Activated CD8-positive, alpha-beta memory T cell treated with anti-CD3 and anti-CD28 coated beads, Interleukin-2, amount 50 U/mL, for 24 hours (primary cell): ENCODE results near the gene ARIH1.
"Not testable (repeated sequence)": the region's sequence is repeated elsewhere in the genome, so short reads cannot be mapped to it uniquely, and the experiment has no call there.

ENCODE experiments used
- DNase-seq: peaks from one replicate; pipeline ENCODE4 v3.0.0-alpha.2; 2020; ENCODE audit errors: extremely low read depth

The ARIH1 gene

DNA sequence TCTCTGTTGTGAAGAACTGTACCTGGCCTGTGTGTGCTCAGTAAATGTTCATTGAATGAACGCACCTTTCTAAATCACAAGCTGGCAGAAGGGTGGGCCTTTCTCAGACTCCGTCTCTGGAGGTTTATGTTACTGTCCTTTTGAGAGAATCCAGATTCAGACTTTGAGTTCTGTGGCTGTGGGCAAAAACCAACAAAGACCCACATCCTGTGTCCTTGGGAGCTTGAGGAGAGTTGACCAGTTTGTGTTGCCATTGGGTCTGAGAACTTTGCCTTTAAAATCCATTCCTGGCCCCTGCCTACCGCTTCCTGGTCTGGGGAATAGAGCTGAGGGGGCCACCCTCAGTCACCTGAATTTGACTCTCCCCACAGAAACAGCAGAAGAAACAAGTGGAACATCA is 134.0 kb downstream of the ARIH1 start:
- not testable (repeated sequence) for DNase-seq

DNA sequence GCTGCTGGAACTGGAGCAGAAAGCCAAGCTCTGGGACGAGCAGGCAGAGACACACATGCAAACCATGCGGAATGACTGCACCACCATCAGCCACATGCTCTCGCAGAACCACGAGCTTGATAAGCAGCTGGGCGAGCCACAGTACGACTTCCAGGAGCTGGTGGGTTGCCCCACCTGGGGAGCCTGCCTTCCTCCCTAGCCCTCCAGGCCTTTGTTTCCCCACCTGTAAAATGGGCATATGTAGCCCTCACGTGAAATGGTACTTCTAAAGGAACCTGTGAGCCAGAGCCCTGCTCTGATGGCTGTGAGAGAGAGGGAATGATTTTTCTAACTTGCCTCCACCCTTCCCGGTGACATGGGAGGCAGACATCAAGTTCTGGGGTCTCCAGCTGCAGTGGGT is 135.7 kb downstream of the ARIH1 start:
- DNase-seq, result no peak

DNA sequence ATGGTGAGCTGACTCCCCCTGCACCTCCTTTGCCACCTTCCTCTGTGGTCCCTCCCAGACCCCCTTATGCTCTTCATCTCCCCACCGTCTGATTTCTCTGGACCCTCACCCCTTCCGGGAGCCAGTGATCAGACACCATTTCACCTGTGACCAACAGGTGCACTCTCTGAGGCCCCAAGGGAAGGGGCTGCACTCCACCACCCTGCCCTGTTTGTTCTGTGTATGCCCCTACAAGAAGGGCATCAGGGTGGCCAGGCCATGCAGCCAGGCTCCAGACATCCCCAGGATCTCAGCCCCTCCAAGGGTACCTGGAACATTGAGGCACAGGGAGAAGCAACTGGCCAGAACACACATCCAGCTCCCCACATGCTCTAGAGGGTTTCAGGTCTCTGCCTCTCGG is 138.2 kb downstream of the ARIH1 start:
- DNase-seq, result not testable (repeated sequence)

DNA sequence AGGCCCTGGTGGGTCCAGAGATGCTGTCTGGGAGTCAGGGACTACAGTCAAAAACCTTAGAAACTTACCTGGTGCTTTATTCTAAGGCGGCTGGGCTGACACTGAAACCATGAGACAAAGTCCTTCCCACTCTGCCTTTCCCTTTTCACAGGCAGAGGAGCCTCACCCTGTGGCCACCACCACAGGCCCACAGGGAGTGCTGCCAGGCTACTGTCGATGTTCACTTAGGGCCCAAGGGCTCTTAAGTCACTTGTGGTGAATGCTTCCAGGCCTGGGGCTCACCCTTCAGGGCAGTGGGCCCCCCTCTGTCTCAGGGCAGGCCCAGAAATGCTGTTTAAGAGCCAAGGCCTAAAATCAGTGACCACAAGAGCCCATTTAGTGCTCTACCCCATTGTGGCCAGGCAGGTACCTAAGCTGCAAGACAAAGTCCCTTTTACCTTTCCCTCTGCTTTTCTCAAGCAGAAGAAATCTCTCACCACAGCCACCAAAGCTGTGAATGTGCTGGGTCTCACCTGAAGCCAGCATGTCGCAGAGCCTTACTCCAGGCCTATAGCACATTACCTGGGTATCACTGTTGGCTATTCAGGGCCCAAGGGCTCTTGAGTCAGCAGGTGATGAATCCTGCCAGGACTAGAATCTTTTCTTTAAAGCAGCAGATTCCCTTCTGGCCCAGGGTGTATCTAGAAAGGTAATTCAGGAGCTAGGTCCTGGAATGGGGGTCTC is 140.8 kb downstream of the ARIH1 start:
- DNase-seq, result no peak

DNA sequence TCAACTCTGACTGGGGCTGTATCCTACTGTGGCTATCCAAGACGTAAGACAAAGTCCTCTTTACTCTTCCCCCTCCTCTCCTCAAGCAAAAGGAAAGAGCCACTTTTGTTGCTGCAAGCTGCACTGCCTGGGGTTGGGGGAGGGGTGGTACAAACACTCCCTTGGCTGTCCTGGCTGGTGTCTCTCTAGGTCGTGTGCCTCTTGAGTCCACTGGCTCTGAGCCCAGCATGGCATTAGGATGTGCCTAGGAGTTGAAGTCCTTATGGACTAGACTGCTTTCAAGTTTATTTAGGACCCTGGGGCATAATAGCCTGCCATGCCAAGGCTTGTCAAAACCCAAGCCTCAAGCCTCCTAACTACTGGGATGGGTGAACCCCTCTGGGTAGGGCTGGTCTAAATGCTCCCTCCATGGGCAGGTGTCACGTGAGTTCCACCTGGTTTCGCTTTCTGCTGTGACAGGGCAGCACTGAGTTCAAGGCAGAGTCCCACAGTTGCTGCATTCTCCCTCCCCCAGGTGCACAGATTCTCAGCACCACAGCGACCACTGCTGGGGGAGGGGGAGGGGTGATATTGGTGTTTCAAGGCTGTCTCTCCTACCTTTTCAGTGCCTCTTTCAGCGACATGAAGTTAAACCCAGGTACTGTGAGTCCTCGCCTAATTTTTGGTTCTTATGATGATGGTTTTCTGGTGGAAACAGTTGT is 141.6 kb downstream of the ARIH1 start:
- DNase-seq, result not testable (repeated sequence)

DNA sequence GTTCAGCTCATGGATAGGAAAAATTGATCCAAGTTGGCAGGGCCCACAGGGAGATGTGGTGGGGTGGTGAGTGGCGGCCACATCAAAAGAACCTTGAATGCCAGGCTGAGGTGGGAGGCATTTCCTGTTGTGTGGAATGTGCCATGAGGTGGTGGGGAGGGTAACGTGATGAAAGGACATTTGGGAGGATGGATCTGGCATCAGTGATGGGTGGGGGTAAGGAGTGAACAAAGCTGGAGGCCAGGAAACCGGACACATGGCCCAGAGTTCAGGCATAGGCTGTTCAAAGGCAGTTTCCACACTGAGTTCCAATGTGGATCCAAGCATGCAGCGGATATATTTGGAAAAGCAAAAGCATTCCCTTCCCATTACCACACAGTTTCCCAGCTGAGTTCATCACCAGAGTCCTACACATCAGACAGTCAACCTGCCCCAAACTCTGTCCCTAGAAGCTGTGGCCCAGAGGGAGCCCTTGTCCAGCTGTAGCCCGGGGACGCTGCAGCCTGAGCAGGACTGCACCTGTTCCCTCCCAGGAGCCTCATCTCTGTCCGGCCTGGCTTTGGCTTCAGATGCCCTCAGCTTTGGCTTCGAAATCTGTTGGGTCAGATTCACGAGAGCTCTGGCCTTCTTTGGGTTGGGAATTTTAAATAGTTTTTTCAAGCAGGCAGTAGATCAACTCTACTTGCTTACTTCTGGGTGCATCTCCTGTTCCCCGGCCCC is 142.5 kb downstream of the ARIH1 start:
- DNase-seq, result no peak

DNA sequence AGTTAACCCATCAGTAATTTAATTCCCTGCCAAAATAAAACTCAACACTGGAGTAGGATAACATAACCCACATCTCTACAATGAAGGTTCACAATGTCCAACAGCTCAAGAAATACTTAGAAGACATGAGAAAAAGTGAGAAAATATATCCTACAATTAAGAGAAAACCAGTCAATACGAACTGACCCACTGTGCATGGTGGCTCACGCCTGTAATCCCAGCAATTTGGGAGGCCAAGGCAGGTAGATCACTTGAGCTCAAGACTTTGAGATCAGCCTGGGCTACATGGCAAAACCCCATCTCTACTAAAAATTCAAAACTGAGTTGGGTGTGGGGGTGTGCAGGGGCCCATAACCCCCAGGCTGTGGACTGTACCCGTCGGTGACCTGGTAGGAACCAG is 149.7 kb downstream of the ARIH1 start:
- not testable (repeated sequence) for DNase-seq

DNA sequence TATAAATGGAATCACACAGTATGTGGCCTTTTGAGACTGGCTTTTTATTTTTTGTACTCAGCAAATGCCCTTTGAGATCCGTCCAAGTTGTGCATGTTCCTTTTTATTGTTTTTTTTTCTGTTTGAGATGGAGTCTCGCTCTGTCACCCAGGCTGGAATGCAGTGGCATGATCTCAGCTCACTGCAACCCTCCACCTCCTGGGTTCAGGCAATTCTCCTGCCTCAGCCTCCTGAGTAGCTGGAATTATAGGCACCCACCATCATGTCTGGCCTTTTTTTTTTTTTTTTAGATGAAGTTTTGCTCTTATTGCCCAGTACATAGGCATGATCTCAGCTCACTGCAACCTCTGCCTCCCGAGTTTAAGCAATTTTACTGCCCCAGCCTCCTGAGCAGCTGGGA is 152.0 kb downstream of the ARIH1 start:
- DNase-seq, result not testable (repeated sequence)

DNA sequence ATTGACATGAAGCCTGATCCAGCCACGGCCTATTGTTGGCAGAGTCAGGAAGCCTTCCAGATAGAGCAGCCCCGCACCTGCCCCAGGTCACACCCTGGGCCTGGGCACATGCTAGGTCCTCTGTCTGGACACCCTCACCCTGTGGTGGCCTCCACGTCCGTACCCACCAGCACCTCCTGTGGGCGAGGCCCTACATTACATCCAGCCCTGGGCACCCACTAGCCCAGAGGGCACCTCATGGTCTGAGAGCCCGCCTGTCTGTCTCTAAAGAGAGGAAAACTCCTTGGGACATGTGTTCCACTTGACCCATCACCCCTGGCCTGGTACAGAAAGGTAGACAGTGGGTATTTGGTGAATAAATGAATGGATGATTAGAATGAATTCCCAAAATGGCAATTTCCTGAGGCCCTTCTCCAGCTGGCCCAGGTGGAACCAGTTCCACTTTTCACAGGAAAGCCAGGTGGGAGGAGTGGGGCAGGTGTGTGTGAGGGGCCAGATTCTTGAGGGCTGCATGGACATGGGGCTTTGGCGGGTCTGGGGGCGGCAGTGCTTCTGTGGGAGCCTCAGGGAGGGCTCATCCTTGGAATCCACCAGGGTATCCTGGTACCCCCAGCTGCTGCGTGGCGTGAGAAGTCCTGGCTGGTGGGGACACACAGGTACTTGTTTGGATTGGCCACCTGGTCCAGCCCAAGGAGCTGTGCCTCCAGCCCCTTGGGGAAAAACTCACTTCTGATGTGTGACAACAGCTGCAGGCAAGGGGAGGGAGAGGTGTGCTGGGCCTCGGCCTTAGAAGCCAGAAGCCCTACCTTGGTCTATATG is 154.3 kb downstream of the ARIH1 start:
- DNase-seq, result not testable (repeated sequence)

DNA sequence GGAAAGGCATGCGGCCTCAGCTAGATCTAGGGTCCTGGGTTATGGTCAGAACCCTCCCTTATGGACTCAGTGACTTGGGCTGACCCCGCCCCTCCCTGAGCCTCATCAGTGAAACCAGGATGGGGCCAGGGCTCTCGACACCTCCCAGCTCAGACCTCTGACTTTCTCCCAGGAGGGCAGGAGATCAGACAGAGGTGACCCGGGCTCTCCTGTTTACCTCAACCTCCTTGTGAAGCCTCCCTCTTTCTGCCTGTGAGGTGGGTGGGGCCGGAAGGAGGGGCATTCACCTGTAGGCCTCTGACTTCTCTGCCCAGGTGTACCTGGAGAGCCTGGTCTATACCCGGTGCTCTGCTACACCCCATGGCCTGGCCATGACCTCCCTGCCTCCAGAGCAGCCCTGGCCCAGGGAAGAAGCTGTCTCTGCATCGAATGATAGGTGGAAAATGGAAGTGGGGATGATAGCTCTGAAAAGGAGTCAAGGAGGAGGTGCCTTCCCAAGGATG is 155.0 kb downstream of the ARIH1 start:
- not testable (repeated sequence) for DNase-seq

DNA sequence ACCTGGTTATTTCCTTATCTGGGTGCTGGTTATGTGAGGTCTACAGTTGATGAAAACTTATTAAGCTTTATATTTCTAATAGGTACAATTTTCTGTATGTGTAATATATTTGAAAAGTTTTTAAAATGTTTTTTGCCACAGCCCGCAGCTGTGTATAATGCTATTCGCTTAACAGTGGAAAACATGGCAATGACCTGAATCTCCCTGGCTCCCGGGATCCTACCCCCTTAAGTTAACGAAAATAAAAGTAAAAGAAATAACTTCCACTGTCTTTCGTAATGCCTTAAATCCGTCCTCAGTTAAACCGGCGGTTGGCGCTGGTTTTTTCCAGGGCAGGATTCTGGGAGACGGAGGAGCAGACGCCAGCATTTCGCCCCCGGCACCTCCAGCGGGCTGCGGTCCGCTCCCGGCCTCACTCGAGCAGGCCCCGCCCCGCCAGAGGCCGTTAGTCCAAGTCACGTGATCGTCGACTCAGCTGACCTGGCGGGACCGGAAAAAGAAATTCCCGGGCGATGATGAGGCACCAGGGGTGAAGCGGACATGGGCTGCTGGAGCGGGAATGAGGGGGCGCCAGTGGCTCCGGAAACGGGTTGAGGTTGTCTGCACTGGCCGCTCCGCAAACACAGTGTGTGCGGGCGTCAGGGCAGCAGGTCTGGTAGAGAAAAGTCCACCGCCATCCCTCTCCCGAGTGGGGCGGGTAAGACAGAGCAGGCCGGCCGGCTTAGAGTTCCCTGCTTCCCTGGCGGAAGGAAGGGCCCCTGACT is 162.6 kb downstream of the ARIH1 start:
- peak; percentile 21 for DNase-seq

DNA sequence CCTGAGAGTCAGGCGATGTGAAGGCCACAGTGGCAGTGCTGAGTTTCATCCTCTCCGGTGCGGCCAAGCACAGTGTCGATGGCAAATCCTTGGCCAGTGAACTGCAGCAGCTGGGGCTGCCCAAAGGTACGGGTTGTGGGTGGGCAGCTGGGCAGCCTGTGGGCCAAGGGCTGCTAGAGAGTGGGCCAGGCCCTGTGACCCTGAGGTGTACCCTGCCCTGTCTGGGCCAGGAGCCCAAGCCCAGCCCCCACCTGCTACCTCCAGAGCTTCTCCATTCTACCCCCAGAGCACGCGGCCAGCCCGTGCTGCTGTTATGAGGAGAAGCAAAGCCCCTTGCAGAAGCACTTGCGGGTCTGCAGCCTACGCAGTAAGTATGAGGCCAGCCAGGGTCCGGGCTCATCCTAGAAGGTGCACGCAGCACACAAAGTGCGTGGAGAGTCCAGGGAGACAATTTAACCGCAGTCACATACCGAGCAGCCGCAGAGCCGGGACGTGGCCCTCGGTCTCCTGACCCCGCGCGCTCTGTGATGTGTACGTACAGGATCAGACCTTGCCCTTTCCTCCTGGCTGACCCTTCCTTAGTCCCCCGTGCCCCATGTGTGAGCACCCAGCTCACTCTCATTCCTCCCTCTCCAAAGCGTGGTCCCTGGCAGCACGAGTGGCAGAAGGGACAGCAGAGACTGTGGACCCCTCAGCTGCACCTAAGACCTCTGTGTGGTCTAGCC is 165.8 kb downstream of the ARIH1 start:
- not testable (repeated sequence) for DNase-seq

DNA sequence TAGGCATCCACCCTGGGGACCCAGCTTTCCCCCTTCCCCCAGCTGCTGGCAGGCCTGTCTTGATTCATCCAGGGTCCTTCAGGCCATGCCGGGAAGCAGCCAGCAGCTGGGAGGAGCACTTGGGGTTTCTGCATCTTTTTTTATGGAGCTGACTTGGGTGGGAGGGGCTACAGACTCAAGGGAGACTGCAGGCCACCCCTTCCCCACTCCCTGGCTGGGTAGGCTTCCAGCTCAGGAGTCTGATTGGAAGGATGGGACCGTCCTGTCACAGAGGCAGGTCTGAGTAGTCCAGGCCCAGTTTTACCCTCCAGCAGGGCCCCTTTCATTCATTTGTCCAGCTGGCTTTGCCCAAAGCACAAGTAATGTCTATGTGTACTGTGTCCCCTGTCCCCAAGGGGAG is 168.1 kb downstream of the ARIH1 start:
- not testable (repeated sequence) for DNase-seq

DNA sequence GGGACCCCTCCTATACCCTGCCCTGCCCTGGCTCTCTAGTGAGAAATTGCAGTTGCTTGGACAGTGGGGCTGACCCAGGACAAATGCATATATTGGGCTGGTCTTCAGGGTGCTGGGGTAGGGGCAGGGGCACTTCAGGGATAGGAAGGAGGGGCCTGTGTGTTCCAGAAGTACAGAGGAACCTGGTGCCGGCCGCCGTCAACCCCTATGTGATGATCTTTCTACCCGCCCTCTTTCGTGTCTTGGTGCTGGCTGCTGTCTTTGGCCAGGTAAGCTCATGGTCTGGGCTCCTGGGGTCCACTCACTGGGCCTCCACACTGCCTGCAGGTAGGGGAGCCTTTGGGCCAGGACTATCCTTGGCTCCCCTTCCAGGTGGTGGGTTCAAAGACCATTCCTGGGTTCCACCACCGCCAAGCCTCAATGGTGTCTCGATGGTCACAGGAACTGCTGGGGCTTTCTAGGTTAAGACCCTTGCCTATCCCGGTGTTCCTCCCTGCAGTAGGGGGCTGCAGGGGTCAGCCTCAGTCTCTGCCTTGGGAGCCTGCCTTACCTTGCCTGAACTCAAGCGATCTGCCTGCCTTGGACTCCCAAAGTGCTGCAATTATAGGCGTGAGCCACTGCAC is 174.6 kb downstream of the ARIH1 start:
- not testable (repeated sequence) for DNase-seq
